Measurements from ENCODE around the gene UQCRH. TPM values are rescaled to one million over a fixed set of nuclear protein-coding genes. Genes with fewer than 3 reads are reported as not detected.

UQCRH gene
- total RNA-seq, 6 donors from 2014 or later, result 59.7 to 193 (median 126) TPM

DNA sequence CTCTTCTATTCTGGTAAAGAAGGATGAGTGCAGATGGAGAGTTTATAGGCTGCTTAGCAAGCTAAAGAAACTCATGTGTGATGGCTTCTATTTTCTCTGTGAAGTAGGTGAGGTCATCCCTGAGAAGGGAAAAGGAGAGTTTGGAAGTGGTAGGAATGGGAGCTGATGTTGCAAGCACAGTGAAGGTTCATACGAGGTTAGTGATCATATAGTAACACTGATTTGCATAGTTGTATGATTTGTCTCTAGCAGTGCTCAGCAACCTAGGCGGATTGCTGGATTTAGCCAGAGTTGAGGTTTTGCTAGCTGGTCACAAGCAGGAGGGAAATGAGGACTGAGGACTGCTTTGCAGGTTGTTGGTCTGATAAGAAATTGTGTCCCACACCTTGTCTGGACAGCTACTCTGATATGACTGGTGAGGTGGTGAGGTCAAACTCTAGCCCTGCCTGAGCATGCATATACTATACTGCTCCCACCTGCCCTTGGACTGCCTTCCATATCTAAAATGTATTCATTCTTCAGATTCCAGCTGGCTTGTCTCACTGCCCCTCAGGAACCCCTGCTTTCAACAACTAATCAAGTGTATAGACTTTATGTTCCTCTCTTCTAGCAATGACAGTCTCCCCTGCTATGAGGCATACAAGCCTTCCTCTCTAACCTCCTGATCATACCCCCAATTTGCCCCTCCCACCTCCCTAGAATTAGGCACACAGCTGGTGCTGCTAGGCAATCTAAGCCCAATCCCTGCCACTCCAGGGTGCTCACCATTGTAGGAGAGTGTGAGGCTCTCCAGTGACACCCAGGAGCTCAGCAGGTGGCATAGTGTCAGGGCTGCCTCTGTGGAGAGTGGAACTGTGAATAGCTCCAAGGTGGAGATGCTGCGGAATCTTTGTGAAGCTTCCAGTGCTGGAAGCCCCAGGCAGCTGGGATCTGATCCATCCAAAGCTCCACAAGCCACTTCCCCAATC, 18.6 kb upstream of the UQCRH start:
- no peak overlapping the region for H3K4me3 ChIP-seq
- peaks cover 23 to 73% (median 45%) of the 10 kb centered on the region in 4 donors for H3K36me3 ChIP-seq
- no peak overlapping the region for H3K27ac ChIP-seq
- TF ChIP-seq, protein P1, sequence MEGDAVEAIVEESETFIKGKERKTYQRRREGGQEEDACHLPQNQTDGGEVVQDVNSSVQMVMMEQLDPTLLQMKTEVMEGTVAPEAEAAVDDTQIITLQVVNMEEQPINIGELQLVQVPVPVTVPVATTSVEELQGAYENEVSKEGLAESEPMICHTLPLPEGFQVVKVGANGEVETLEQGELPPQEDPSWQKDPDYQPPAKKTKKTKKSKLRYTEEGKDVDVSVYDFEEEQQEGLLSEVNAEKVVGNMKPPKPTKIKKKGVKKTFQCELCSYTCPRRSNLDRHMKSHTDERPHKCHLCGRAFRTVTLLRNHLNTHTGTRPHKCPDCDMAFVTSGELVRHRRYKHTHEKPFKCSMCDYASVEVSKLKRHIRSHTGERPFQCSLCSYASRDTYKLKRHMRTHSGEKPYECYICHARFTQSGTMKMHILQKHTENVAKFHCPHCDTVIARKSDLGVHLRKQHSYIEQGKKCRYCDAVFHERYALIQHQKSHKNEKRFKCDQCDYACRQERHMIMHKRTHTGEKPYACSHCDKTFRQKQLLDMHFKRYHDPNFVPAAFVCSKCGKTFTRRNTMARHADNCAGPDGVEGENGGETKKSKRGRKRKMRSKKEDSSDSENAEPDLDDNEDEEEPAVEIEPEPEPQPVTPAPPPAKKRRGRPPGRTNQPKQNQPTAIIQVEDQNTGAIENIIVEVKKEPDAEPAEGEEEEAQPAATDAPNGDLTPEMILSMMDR (IDR thresholded peaks at IDR 0.05), result no peak
- no peak for TF ChIP-seq EP300 (IDR thresholded peaks at IDR 0.05)
- no peak for TF ChIP-seq POLR2A (IDR thresholded peaks at IDR 0.05)
- TF ChIP-seq POLR2AphosphoS5 (IDR thresholded peaks at IDR 0.05), result no peak
- H3K27me3 ChIP-seq, result no peaks in the 10 kb centered on the region
- H3K9me3 ChIP-seq, result no peaks in the 10 kb centered on the region
- no peak for ATAC-seq (ENCODE audit: low FRiP score in 2 of 2)
- no peak for DNase-seq
- peaks cover 0 to 7% (median 2%) of the 10 kb centered on the region in 4 donors for H3K4me1 ChIP-seq
- WGBS, 2 donors, result 73 to 84% methylated on average over 3 of the region's 3 CpGs

GRCh38 chr1:46285730-46286477, 17.6 kb upstream of the UQCRH start:
- 89 to 92% methylated on average over 22 to 25 of the region's 27 CpGs for WGBS, 2 donors
- Histone ChIP-seq H3K27ac (no peak overlapping the region), H3K36me3 (peaks cover 14 to 68% (median 34%) of the 10 kb centered on the region in 4 donors), H3K4me1 (peaks cover 0 to 7% (median 2%) of the 10 kb centered on the region in 4 donors), H3K9me3 (no peaks in the 10 kb centered on the region), H3K4me3 (no peak overlapping the region), H3K27me3 (no peaks in the 10 kb centered on the region)
- TF ChIP-seq POLR2A (IDR thresholded peaks at IDR 0.05), result no peak
- TF ChIP-seq, protein P1 (IDR thresholded peaks at IDR 0.05), result no peak
- TF ChIP-seq POLR2AphosphoS5 (IDR thresholded peaks at IDR 0.05), result no peak
- TF ChIP-seq EP300 (IDR thresholded peaks at IDR 0.05), result no peak
- DNase-seq (peak in 1 of 2 donors; percentile 66), ATAC-seq (ENCODE audit: low FRiP score in 2 of 2) (no peak)

- Histone ChIP-seq H3K36me3 (peaks cover 11 to 55% (median 28%) of the 10 kb centered on the region in 4 donors), H3K27me3 (no peaks in the 10 kb centered on the region), H3K9me3 (no peaks in the 10 kb centered on the region), H3K27ac (peak overlapping the region; percentile 8 to 52 (median 33)), H3K4me3 (no peak overlapping the region), H3K4me1 (peaks cover 0 to 7% (median 2%) of the 10 kb centered on the region in 4 donors)
- TF ChIP-seq, protein P1 (IDR thresholded peaks at IDR 0.05), result no peak
- TF ChIP-seq POLR2AphosphoS5 (IDR thresholded peaks at IDR 0.05) (no peak), POLR2A (IDR thresholded peaks at IDR 0.05) (no peak), EP300 (IDR thresholded peaks at IDR 0.05) (no peak)
- peak; percentile 47 to 77 for ATAC-seq (ENCODE audit: low FRiP score in 2 of 2)
- WGBS, 2 donors, result 86 to 92% methylated on average over 1 of the region's 1 CpG
- DNase-seq, result peak in 1 of 2 donors; percentile 27
Measured at GRCh38 chr1:46288485-46289133, 14.9 kb upstream of the UQCRH start.

- DNase-seq (no peak), ATAC-seq (ENCODE audit: low FRiP score in 2 of 2) (no peak)
- WGBS, 2 donors, result 97 to 98% methylated on average over 5 of the region's 5 CpGs
- Histone ChIP-seq H3K36me3 (peaks cover 13 to 55% (median 29%) of the 10 kb centered on the region in 4 donors), H3K4me3 (no peak overlapping the region), H3K27me3 (no peaks in the 10 kb centered on the region), H3K27ac (peak overlapping the region; percentile 8 to 52 (median 33)), H3K4me1 (peaks cover 0 to 7% (median 2%) of the 10 kb centered on the region in 4 donors), H3K9me3 (no peaks in the 10 kb centered on the region)
- TF ChIP-seq EP300 (IDR thresholded peaks at IDR 0.05) (no peak), POLR2AphosphoS5 (IDR thresholded peaks at IDR 0.05) (no peak), POLR2A (IDR thresholded peaks at IDR 0.05) (no peak)
- TF ChIP-seq, protein P1 (IDR thresholded peaks at IDR 0.05), result no peak
Measured at GRCh38 chr1:46289134-46289494, 14.4 kb upstream of the UQCRH start.
